ENCODE measurements around the gene CAD. TPM values are rescaled to one million over a fixed set of nuclear protein-coding genes. Genes with fewer than 3 reads are reported as not detected.

The CAD gene
- total RNA-seq, 2 donors from 2014 or later: 120 to 127 TPM

GRCh38 chr2:27258051-27258450, 40.9 kb downstream of the CAD start:
- H3K36me3 ChIP-seq (ENCODE audit: control insufficient read depth, insufficient read depth, low read length): no peaks in the 10 kb centered on the region
- Mint-ChIP-seq H3K4me3 (no peak overlapping the region), H3K36me3 (ENCODE audit: low read depth) (no peaks in the 10 kb centered on the region), H3K27ac (no peak overlapping the region), H3K27me3 (ENCODE audit: insufficient read depth) (peaks cover 64% of the 10 kb centered on the region), H3K9me3 (no peaks in the 10 kb centered on the region), H3K4me1 (peaks cover 10% of the 10 kb centered on the region)
- 94 to 96% methylated on average over 5 to 8 of the region's 8 CpGs for WGBS, 2 experiments (ENCODE audit: insufficient coverage in 1 of 2, insufficient read length in 1 of 2)
- no peak for DNase-seq
- peaks cover 58% of the 10 kb centered on the region for H3K27me3 ChIP-seq (ENCODE audit: control insufficient read depth, insufficient read depth, low read length, poor library complexity, severe bottlenecking)
- no peak for TF ChIP-seq CTCF (conservative IDR thresholded peaks at IDR 0.05)
- no peak overlapping the region for H3K4me3 ChIP-seq (ENCODE audit: low read length)
- H3K27ac ChIP-seq (ENCODE audit: low read depth, low read length): no peak overlapping the region
- H3K9me3 ChIP-seq (ENCODE audit: control insufficient read depth, low read length): no peaks in the 10 kb centered on the region
- peaks cover 3% of the 10 kb centered on the region for H3K4me1 ChIP-seq (ENCODE audit: control insufficient read depth, insufficient read depth, low read length)
- H3K9ac ChIP-seq (ENCODE audit: extremely low read depth, low read length, poor library complexity, severe bottlenecking): no peak overlapping the region

GRCh38 chr2:27261241-27261925, 44.2 kb downstream of the CAD start:
- H3K4me3 ChIP-seq (ENCODE audit: low read length): no peak overlapping the region
- peaks cover 50% of the 10 kb centered on the region for H3K27me3 Mint-ChIP-seq (ENCODE audit: insufficient read depth)
- H3K9ac ChIP-seq (ENCODE audit: extremely low read depth, low read length, poor library complexity, severe bottlenecking): no peak overlapping the region
- H3K4me3 Mint-ChIP-seq: peak overlapping the region; percentile 40
- no peaks in the 10 kb centered on the region for H3K36me3 ChIP-seq (ENCODE audit: control insufficient read depth, insufficient read depth, low read length)
- DNase-seq: peak; percentile 38
- no peak for TF ChIP-seq CTCF (conservative IDR thresholded peaks at IDR 0.05)
- H3K27ac Mint-ChIP-seq: no peak overlapping the region
- H3K4me1 Mint-ChIP-seq: peaks cover 21% of the 10 kb centered on the region
- H3K27ac ChIP-seq (ENCODE audit: low read depth, low read length): no peak overlapping the region
- no peaks in the 10 kb centered on the region for H3K9me3 ChIP-seq (ENCODE audit: control insufficient read depth, low read length)
- no peaks in the 10 kb centered on the region for H3K36me3 Mint-ChIP-seq (ENCODE audit: low read depth)
- peaks cover 3% of the 10 kb centered on the region for H3K4me1 ChIP-seq (ENCODE audit: control insufficient read depth, insufficient read depth, low read length)
- no peaks in the 10 kb centered on the region for H3K9me3 Mint-ChIP-seq
- 45 to 55% methylated on average over 6 to 11 of the region's 11 CpGs for WGBS, 2 experiments (ENCODE audit: insufficient coverage in 1 of 2, insufficient read length in 1 of 2)
- H3K27me3 ChIP-seq (ENCODE audit: control insufficient read depth, insufficient read depth, low read length, poor library complexity, severe bottlenecking): peaks cover 86% of the 10 kb centered on the region

GRCh38 chr2:27261926-27262298, 44.7 kb downstream of the CAD start:
- H3K4me3 Mint-ChIP-seq: peak overlapping the region; percentile 40
- Histone ChIP-seq H3K27ac (ENCODE audit: low read depth, low read length) (no peak overlapping the region), H3K27me3 (ENCODE audit: control insufficient read depth, insufficient read depth, low read length, poor library complexity, severe bottlenecking) (peaks cover 86% of the 10 kb centered on the region), H3K4me1 (ENCODE audit: control insufficient read depth, insufficient read depth, low read length) (peaks cover 3% of the 10 kb centered on the region), H3K9ac (ENCODE audit: extremely low read depth, low read length, poor library complexity, severe bottlenecking) (no peak overlapping the region), H3K36me3 (ENCODE audit: control insufficient read depth, insufficient read depth, low read length) (no peaks in the 10 kb centered on the region), H3K4me3 (ENCODE audit: low read length) (no peak overlapping the region), H3K9me3 (ENCODE audit: control insufficient read depth, low read length) (no peaks in the 10 kb centered on the region)
- peaks cover 21% of the 10 kb centered on the region for H3K4me1 Mint-ChIP-seq
- H3K9me3 Mint-ChIP-seq: no peaks in the 10 kb centered on the region
- no peak overlapping the region for H3K27ac Mint-ChIP-seq
- no peak for TF ChIP-seq CTCF (conservative IDR thresholded peaks at IDR 0.05)
- no peaks in the 10 kb centered on the region for H3K36me3 Mint-ChIP-seq (ENCODE audit: low read depth)
- WGBS, 2 experiments (ENCODE audit: insufficient coverage in 1 of 2, insufficient read length in 1 of 2): 6 to 8% methylated on average over 8 to 40 of the region's 40 CpGs
- H3K27me3 Mint-ChIP-seq (ENCODE audit: insufficient read depth): peaks cover 45% of the 10 kb centered on the region
- DNase-seq: peak; percentile 58

Data from endodermal cell (in vitro differentiated cells).